Esophagus muscularis mucosa (tissue), 4 donors: ENCODE data around the gene SETD1A.

Experiments
- CTCF ChIP-seq, 3 experiments: fragments of 200-600 bp in 2 of 3; fragments of 450-650 bp in 1 of 3; sonication (generic) in 2 of 3; IDR thresholded peaks; one replicate each; pipeline ENCODE4 v1.5.1; 2017 to 2019; ENCODE audit warnings: antibody characterized with exemption in 3 of 3, mild to moderate bottlenecking in 2 of 3, moderate library complexity in 1 of 3
- EP300 ChIP-seq: sonication (generic); formaldehyde crosslinking; IDR thresholded peaks from one replicate; pipeline ENCODE4 v1.6.1; 2017; ENCODE audit warnings: antibody characterized with exemption
- POLR2A ChIP-seq: fragments of 450-650 bp; IDR thresholded peaks from one replicate; pipeline ENCODE4 v1.6.1; 2017; ENCODE audit warnings: antibody characterized with exemption, moderate library complexity, mild to moderate bottlenecking, low read depth
- POLR2AphosphoS5 ChIP-seq, 2 donors: sonication (generic); formaldehyde crosslinking; IDR thresholded peaks; one replicate each; pipeline ENCODE4 v1.6.1; 2017; ENCODE audit warnings: antibody characterized with exemption in 2 of 2

GRCh38 chr16:30924076-30924912, 33.3 kb upstream of the SETD1A start:
- TF ChIP-seq POLR2A (no peak), CTCF (IDR thresholded peaks at IDR 0.05) (no peak), POLR2AphosphoS5 (IDR thresholded peaks at IDR 0.05) (no peak), EP300 (no peak)
